Colon (tissue), 2 donors: ENCODE measurements around the gene RNF115.

Experiments used
- FAIRE-seq: peaks from 2 replicates; lab custom pipeline; 2012; peaks lifted over from hg19 to GRCh38; lab: Jason Lieb, UNC
- donor health status: control.
- donor health status: control.

Gene RNF115

DNA sequence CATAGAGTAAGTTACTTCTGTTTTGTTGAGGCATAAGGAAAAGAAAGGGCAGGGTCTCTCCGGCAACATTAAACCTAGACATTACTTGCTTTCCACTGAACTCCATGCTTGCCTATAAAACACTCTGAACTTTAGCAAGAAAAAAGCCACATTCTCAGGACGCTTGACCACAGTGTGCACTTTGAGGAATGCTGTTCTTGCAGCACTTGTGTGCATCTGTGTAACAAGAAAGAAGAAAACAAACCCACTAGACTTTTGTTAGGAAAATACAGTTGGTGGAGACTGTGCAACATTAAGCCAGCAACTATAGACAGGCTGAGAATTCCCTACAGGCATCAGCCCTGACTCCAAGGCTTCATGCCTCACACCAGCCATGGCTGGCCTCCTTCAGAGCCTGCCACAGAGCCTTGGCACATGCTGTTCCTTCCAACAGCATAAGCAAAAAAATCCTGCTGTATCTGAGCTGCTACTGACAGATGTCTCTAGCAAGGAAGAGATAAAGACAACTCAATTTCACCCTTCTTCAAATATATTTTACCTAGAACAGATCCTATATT is 122.5 kb downstream of the RNF115 start:
- no peak for FAIRE-seq

DNA sequence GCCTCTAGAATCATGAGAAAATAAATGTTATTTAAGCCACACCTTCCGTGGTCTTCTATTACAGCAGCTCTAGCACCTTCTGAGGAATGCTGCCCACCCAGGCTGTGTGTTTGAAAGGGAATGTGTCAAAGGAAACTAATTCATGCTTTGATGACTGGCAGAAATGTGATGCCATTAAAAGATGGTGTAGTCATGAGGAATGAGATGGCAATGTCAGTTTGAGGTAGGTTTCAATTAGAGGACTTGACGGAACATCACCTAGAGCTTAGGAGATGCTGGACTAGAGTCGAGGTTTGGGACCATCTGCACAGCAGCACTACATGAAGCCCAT is 127.3 kb downstream of the RNF115 start:
- FAIRE-seq = no peak

DNA sequence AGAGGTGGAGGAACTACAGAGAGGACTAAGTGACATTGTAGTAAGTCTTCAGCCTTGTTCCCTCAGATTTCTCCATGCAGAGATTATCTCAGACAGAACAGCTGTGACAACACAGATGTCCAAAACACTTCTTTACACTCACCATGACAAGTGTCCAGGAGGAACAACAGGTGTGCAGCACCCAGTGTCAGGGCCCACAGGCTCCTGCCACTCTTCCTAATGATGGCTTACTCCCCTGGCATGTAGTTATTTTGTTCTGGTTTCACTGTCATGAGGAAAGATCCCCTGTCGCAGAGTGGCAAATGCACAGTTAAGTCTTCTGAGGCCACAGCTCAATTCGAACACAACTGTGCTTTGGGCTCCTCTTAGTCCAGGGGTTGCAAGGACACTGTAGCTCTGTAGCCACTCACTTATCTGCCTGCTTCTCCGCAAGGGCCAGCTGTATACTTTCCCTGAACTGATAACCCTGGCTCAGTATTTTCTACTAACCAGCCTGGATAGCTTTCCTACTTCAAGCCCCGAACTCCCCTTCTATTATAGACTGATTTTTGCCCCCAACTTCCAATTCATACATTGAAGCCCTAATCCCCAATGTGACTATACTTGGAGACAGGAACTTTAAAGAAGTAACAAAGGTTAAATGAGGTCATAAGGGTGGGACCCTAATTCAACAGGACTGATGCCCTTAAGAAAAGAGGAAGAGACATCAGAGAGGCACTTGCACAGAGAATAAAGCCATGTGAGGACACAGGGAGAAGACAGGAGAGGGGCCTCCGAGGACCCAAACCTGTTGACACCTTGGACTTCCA is 127.9 kb downstream of the RNF115 start:
- no peak for FAIRE-seq

DNA sequence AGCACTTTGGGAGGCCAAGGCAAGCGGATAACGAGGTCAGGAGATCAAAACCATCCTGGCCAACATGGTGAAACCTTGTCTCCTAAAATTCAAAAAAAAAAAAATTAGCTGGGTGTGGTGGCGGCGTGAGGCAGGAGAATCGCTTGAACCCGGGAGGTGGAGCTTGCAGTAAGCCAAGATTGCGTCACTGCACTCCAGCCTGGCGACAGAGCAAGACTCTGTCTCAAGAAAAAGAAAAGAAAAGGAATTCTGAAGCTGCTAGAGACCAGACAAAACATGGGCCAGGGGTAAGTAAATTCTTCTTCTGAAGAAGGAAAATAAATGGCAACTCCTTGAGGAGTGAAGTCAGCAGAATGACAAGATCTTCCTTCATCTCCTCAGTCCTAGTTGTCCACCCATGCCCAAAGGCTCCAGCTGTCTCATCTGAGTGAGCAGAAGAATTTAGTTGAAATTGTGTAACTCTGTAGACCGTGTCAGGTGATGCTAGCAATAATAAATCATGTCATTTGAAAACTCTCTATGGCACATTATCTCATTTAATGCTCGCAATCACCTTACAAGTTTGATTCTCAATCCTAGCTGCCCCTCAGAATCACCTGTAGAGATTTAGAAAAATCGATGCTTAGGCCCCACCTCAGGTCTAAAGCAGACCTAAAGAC is 131.0 kb downstream of the RNF115 start:
- no peak for FAIRE-seq

DNA sequence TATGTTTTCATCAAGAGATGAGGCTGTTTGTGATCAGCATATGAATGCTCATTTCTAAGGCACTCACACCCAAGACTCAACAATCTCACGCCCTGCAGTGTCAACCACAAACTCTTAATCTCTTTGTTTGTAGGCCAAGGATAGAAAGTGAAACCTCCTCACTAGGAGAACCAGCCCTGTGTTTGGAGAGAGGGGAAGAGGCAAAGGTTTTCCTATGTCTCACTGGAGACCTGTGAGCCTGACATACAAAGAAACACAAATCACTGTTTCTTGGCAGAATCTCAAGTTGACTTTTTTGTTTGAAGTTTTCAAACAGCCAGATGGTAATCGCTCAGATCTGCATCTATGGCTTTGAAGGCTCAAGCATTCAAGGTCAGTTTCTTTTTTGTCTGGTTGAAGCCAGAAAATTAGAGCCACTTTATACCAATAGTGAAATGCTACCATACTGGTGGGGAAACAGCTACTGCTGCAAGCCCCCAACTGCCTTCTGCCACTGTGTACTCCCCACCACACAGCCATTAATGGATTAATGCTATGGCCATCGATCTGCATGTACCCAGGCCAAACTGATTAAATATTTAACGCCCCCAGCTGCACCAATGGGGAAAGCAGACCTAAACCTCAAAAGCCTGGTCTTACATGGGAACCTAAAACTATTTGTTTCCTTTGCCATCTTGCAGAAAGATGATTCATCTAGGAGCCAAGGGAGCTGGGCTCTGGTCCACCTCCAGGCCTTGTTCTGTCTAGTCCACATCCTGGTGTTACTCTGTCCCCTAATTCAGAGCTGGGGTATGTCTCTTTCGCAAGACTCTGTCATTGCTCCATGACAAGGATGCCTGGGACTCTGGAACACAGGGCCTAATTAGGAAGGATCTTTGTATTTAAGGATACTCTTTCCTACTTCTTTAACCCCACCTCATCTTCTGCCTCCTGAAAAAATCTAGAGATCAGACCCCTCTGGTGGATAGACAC is 133.0 kb downstream of the RNF115 start:
- no peak for FAIRE-seq

DNA sequence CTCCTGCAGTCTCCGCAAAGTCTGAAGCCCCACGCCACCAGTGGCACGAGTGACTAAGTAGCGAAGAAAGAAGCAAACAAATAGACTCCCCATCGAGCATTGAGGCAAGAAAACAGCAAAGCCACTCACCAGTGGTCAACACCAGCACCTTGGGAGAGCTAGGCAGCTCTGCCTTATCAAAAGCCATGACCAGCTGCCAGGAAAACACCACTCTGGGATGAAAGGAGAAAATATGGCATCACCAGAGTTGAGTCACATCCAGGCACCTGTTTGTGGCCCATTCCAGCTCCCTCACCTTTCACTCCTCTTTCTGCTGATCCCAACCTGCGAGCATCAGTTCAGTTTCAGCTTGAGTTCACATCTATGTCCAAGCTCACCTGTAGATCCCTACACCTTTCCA is 134.0 kb downstream of the RNF115 start:
- no peak for FAIRE-seq

DNA sequence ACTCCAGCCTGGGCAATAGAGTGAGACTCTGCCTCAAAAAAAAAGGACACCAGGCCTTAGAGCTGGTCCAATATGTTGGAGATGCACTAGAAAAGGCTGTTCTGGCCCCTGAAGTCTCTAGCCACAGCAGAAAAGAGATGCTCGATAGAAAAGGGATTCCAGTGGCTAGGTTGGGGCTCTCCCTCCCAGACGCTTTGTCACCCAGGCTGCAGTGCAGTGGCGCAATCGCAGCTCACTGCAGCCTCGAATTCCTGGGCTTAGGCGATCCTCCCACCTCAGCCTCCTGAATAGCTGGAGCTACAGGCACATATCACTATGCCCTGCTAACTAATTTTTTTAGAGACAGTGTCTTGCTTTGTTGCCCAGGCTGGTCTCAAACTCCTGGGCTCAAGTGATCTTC is 135.0 kb downstream of the RNF115 start:
- FAIRE-seq = no peak
